Mammary epithelial cell (primary cell): ENCODE results near the gene FOXN1.

Experiments used
- CTCF ChIP-seq, 2 donors: IDR thresholded peaks in 1 of 2; conservative IDR thresholded peaks in 1 of 2; 2 replicates each; pipeline ENCODE4 v1.5.1; 2011 to 2012; ENCODE audit warnings: inconsistent platforms in 2 of 2, low read length in 2 of 2, mild to moderate bottlenecking in 2 of 2, control low read depth in 1 of 2, low read depth in 1 of 2; ENCODE audit not compliant: insufficient read depth in 1 of 2; ENCODE audit errors: extremely low read depth in 1 of 2
- EZH2 ChIP-seq: IDR thresholded peaks from 2 replicates; pipeline ENCODE4 v1.6.1; 2012; ENCODE audit warnings: low read length, inconsistent platforms, borderline replicate concordance

GRCh38 chr17:28553000-28553505 is 46.9 kb downstream of the FOXN1 start:
- TF ChIP-seq CTCF (conservative IDR thresholded peaks at IDR 0.05 in 1 of 2, IDR thresholded peaks at IDR 0.05 in 1 of 2; ENCODE audit: extremely low read depth in 1 of 2, insufficient read depth in 1 of 2, low read depth in 1 of 2, low read length in 2 of 2), result no peak
- TF ChIP-seq EZH2, result no peak
